ENCODE data around the gene CCDC97. TPM values are rescaled to one million over a fixed set of nuclear protein-coding genes. Genes with fewer than 3 reads are reported as not detected.

Gene CCDC97
- total RNA-seq, 1 experiment from 2014 or later = 39.4 TPM

- Mint-ChIP-seq H3K27me3 (ENCODE audit: low read depth) (peaks cover 1% of the 10 kb centered on the region; the same call in 1 of the 2 replicates), H3K4me3 (peak overlapping the region; percentile 99 to 100), H3K36me3 (ENCODE audit: insufficient read depth in 1 of 3, low read depth in 3 of 3) (peaks cover 18 to 51% (median 37%) of the 10 kb centered on the region in 3 experiments), H3K9me3 (peaks cover 0 to 4% of the 10 kb centered on the region in 2 experiments; a peak in 2 of 5 replicates), H3K27ac (peak overlapping the region in 1 of 3 experiments; percentile 26; a peak in 1 of 7 replicates), H3K4me1 (peaks cover 19% of the 10 kb centered on the region in 2 experiments)
- Histone ChIP-seq H3K79me1 (ENCODE audit: insufficient read depth, low read depth, low read length, poor library complexity, severe bottlenecking) (no peaks in the 10 kb centered on the region), H2BK120ac (ENCODE audit: low read depth, low read length, poor library complexity, severe bottlenecking) (no peak overlapping the region), H3K4me1 (ENCODE audit: insufficient read depth, low read length) (no peaks in the 10 kb centered on the region), H3K27me3 (ENCODE audit: insufficient read depth, low read length) (no peaks in the 10 kb centered on the region), H3K79me2 (ENCODE audit: insufficient read depth, low read length) (peaks cover 16% of the 10 kb centered on the region; the same call in 1 of the 2 replicates), H3K56ac (ENCODE audit: insufficient read length, low read depth, low read length) (no peak overlapping the region), H2AFZ (ENCODE audit: low read length) (no peak overlapping the region), H2BK20ac (ENCODE audit: low read depth, low read length, poor library complexity, severe bottlenecking) (no peak overlapping the region), H4K20me1 (ENCODE audit: control insufficient read depth, insufficient read depth, insufficient read length) (no peaks in the 10 kb centered on the region), H3K23ac (ENCODE audit: insufficient read length, low read depth, low read length) (no peak overlapping the region), H3K27ac (ENCODE audit: insufficient read length, low read depth, low read length) (no peak overlapping the region), H2BK5ac (ENCODE audit: insufficient read length, low read length) (no peak overlapping the region), H3K4me2 (ENCODE audit: insufficient read depth, insufficient read length, low read length) (peak overlapping the region; percentile 83), H3K9me3 (ENCODE audit: control insufficient read depth, low read depth, low read length) (no peaks in the 10 kb centered on the region), H4K8ac (replicated peaks; ENCODE audit: insufficient read length, low read depth, low read length) (no peak overlapping the region), H3K23me2 (ENCODE audit: insufficient read length, low read depth, low read length, poor library complexity, severe bottlenecking) (peaks cover 18% of the 10 kb centered on the region), H3K9ac (ENCODE audit: extremely low read depth, insufficient read length, low read length) (peak overlapping the region; percentile 1), H2AK5ac (ENCODE audit: insufficient read length, low read length) (no peak overlapping the region), H4K91ac (ENCODE audit: insufficient read length, low read depth, low read length) (no peak overlapping the region), H4K5ac (ENCODE audit: insufficient read length, low read depth, low read length) (no peak overlapping the region), H3K4ac (ENCODE audit: low read depth, low read length) (no peak overlapping the region), H3T11ph (ENCODE audit: low read length) (no peak overlapping the region), H3K18ac (ENCODE audit: insufficient read length, low read depth, low read length) (no peak overlapping the region), H2BK12ac (ENCODE audit: insufficient read length, low read depth, low read length) (no peak overlapping the region), H3K14ac (ENCODE audit: insufficient read depth, low read length) (no peak overlapping the region), H2BK15ac (ENCODE audit: low read depth, low read length) (no peak overlapping the region)
- DNase-seq = no peak
- no CpG with 5 or more reads among the region's 10 CpGs for WGBS (ENCODE audit: extremely low coverage, insufficient read length, low lambda C conversion rate)
- no peak for TF ChIP-seq CTCF (conservative IDR thresholded peaks at IDR 0.05)
Observed at GRCh38 chr19:41261474-41262190, 48.3 kb upstream of the CCDC97 start.

Data from H9 (cell line).